ENCODE measurements around the gene RRM2.

DNA sequence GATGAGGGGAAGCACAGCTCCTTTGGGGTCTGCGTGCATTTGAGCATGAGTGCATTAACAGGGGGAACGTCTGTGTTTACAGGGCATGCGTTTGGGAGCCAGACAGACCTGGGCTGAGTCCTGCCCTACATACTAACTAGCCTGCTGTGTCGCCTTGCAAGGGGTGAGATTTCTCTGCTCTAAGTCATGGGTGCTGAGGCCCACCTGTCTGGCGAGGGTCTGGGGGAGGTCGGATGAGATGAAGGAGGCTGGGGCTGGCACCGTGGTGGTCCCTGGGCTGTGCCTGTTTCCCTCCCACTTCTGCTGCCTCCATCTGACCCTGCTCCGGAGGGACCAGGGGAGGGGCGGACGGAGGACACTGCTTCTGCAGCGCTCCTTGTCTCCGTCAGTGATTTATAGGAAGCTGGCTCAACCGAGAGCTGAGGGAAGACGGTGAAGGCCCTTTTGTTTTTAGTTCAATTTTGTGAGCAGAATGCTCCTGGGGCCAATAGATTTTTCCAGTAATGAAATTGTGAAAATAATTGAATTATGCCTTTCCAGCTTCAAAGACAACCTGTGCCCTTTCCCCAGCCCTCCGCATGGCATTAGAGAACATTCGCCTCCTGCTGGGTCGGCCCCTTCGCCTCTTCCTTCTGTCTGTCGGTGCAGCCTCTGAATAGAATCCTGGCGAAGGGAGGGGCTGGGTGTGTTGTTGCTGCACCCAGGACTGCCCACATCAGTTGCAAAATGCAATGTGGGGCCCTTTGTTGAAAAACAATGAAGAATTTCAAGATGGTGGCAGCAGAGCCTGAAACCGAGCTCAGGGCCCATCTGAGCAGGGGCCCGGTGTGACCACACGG, 49.7 kb downstream of the RRM2 start:
- TF ChIP-seq, protein P1, sequence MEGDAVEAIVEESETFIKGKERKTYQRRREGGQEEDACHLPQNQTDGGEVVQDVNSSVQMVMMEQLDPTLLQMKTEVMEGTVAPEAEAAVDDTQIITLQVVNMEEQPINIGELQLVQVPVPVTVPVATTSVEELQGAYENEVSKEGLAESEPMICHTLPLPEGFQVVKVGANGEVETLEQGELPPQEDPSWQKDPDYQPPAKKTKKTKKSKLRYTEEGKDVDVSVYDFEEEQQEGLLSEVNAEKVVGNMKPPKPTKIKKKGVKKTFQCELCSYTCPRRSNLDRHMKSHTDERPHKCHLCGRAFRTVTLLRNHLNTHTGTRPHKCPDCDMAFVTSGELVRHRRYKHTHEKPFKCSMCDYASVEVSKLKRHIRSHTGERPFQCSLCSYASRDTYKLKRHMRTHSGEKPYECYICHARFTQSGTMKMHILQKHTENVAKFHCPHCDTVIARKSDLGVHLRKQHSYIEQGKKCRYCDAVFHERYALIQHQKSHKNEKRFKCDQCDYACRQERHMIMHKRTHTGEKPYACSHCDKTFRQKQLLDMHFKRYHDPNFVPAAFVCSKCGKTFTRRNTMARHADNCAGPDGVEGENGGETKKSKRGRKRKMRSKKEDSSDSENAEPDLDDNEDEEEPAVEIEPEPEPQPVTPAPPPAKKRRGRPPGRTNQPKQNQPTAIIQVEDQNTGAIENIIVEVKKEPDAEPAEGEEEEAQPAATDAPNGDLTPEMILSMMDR (IDR thresholded peaks at IDR 0.05; ENCODE audit: insufficient read depth, low read depth, low read length) = no peak
- TF ChIP-seq EZH2 (IDR thresholded peaks at IDR 0.05; ENCODE audit: insufficient read depth, low read length) = no peak

Data from astrocyte (in vitro differentiated cells and primary cell).